HG02938 (cell line): Measurements from ENCODE around the gene UNC93B1.

ENCODE experiments used
- ATAC-seq: cut with Tn5 transposase; IDR thresholded peaks from one replicate; pipeline ENCODE4 v1.9.1; 2021; ENCODE audit warnings: mild to moderate bottlenecking, moderate library complexity; ENCODE audit not compliant: unreplicated experiment

Gene UNC93B1

DNA sequence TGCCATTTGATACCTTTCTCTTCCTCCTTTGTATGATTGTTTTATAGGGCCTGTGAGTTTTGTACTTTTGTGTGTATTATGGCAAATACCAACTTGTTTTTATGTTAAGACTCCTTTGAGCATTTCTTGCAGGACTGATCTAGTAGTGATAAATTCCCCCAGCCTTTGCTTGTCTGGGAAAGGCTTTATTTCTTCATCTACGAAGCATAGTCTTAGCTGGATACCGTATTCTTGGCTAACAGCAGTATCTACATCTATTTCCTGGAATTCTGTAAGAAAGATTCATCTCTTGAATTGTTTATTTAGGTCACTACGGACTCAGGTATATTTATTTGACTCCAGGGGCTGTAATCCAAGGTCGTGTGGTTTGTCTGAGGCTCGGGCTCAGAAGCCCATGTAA, 20.6 kb upstream of the UNC93B1 start:
- ATAC-seq = no peak

DNA sequence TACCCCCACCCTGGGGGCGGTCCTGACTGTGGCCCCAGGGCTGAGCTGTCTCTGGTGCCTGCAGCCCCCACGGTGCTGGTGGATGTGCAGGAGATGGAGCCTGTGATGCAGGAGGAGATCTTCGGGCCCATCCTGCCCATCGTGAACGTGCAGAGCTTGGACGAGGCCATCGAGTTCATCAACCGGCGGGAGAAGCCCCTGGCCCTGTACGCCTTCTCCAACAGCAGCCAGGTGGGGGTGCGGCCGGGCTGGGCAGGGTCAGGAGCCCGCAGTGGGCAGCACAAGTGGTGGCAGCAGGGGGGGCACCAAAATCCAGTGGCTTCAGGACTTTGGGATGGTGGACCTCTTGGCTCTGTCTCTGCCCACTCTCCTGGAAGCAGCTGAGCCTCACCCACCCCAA, 18.6 kb upstream of the UNC93B1 start:
- ATAC-seq = no peak

DNA sequence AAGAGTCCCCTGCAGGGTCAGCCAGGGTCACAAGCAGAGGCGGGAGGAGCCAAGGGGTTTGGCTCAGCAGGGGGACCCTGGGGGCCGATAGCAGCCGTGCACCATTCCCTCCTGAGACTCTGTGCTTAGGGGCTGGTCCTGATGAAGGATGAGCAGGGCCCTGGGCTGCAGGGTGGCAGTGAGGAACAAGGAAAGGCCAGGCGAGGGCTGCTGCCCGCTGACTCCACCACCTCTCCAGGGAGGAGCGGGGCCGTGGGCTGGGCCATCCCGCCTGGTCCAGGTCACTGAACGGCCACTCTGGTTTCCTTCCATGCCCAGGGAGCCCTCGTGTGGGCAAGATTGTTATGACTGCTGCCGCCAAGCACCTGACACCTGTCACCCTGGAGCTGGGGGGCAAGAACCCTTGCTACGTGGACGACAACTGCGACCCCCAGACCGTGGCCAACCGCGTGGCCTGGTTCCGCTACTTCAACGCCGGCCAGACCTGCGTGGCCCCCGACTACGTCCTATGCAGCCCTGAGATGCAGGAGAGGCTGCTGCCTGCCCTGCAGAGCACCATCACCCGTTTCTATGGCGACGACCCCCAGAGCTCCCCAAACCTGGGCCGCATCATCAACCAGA, 17.4 kb upstream of the UNC93B1 start:
- no peak for ATAC-seq

DNA sequence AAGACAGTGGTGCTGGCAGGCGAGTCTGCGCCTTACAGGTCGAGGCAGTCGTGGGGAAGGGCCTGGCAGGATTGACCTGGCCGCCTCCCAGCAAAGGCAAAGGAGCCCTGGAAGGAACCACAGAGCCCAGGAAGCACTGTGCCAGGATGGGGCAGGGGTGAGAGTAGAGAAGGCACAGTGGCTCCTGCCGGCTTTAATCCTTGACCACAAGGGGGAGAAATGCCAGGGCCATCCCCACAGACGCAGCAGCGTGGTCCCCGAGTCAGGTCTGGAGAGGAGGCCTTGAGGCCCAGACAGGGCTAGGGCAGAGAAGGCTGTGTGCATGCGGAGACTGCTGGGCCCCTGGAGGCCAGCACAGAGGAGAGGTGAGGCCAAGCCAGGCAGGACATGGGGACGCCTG, 16.7 kb upstream of the UNC93B1 start:
- ATAC-seq = no peak

DNA sequence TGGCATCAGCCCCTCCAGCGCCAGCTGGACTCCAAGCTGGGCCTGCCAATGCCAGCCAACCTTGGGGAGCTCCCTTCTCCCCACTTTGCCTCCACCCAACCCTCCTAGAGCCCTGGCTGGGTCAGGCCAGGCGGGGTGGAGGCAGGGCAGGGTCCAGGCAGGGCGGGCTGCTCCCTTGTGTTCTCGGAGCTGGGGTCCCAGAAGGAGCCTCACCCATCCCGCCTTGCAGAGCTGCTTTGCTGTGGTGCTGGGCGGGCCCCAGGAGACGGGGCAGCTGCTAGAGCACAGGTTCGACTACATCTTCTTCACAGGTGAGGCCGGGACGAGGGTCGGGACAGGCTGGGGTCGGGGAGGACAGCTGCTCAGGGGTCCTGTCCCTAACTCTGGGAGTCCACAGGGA, 15.6 kb upstream of the UNC93B1 start:
- no peak for ATAC-seq

DNA sequence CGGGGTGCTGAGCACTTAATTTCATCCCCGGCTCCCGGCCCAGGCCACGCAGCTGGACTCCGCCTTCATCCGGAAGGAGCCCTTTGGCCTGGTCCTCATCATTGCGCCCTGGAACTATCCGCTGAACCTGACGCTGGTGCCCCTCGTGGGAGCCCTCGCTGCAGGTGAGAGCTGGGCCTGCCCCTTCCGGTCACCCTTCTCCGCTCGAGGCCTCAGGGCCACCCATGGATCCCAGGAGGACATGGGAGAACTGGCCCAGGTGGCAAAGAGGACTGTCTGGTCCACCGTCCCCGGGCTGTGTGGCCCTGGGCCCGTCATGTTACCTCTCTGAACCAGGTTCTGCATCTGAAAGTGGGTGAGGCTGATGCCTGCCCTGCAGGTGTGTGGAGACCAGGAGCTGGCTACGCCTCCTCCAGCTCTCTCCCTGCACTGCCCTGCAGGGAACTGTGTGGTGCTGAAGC, 14.9 kb upstream of the UNC93B1 start:
- ATAC-seq = no peak

DNA sequence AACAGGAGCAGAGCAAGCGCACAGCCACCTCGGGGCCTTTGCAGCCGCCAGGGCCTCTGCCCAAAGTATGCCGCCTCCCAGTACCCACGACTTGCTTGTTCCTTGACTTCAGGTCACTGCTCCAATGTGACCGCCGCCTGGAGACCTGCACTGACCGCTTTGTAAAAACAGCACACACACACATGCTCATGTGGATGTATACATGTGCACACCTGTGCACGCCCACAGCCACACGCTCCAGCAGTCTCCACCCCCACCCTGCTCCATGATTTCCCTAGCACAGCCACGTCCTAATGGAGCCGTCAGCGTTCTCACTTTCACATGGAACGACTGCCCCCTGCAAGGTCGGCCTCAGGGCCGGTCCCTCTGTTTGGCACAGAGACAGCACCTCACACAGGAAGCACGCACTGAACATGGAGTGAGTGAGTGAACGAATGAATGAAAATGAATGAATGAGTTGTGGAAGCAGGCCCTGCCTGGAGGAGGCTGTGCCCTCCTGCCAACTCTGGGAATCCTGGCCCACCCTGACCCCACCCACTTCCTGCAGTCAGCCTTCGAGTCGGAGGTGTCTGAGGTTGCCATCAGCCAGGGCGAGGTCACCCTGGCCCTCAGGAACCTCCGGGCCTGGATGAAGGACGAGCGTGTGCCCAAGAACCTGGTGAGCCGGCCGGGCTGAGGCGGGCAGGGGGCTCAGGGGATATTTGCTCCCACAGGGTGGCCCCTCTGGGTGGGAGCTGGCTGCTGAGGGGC, 14.3 kb upstream of the UNC93B1 start:
- no peak for ATAC-seq

DNA sequence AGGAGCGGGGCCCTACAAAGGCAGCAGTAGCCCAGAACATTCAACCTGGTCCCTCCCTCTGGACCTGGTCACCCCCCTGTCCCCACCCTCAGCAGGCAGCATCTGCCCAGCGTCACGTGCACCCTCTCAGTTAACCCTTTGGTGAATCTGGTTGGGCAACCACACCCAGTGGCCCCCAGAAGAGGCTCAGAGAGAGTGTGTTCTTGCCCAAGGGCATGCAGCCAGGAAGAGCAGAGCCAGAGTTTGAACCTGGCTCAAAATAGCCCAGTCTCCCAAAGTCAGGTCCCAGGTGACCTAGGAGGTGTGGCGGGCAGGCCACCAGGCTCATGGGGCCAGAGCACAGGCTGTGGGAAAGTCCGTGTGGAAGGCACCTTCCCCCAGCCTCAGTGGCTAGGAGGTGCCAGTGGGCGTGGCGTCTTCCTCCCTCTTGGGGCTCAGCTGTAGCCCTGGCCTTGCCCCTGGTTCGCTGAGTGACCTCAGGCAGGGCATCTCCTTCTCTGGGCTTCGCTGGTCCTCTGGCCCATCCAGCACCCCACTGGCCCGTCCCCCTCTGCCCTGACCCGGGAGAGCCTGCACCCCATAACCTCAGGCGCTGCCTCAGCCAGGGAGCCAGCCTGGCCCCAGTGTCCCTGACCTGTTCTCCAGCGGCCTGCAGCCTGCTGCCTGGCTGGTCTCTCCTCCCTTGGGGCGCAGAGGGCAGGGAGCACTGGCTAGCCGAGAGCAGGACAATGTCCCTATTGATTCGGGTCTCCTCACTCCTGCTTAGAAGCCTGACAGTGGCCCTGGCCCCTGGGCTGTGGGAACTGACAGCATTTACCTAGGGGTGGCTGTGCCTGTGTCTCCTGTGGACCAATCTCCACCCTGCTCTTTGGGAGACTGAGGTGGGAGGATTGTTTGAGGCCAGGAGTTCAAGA, 13.3 kb upstream of the UNC93B1 start:
- ATAC-seq = no peak

DNA sequence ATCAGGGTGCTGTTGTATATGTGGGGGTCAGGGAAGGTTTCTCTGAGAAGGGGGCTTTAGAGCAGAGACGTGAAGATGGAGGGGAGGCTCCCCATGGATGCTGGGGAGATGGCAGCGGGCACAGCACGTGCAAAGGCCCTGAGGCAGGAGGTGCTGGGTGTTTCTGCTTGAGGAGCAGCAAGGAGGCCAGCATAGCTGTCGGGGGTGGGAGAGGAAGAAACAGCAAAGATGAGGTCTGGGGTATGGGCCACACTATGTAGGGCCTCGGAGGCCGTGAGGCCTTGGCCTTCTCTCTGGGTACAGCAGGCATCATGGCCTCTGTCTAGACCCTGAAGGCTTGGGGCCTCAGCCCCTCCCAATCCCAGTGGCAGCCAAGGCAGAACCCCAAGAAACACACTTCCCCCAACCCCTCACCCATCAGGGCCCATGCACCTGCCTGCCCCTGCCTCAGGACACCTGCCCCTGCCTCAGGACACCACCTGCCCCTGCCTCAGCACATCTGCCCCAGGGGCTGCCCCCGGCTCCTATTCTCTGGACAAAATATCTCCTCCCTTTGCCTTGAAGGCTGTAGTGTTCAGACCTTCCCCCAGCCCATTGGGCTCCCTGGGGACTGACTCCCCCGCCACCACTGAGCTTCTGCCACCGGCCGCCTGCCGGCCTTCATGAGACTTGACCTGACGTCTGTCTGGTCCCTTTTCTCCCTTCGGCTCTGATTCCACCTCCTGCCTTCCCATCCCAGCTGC, 12.4 kb upstream of the UNC93B1 start:
- ATAC-seq = no peak

DNA sequence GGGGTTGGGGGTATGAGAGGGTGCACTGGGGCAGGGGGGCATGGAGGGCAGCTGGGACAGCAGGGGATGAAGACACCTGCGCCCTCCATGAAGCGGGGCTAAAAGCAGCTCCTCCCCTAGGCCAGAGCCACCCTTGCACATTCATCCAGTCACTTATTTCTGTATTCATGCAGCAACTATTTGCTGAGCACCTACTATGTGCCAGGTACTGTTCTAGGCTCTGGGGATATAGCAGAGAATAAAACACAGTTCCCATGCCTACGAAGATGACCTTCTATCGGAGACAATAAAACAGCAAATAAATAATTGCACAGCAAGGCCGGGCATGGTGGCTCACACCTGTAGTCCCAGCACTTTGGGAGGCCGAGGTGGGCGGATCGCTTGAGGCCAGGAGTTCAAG, 11.6 kb upstream of the UNC93B1 start:
- no peak for ATAC-seq

DNA sequence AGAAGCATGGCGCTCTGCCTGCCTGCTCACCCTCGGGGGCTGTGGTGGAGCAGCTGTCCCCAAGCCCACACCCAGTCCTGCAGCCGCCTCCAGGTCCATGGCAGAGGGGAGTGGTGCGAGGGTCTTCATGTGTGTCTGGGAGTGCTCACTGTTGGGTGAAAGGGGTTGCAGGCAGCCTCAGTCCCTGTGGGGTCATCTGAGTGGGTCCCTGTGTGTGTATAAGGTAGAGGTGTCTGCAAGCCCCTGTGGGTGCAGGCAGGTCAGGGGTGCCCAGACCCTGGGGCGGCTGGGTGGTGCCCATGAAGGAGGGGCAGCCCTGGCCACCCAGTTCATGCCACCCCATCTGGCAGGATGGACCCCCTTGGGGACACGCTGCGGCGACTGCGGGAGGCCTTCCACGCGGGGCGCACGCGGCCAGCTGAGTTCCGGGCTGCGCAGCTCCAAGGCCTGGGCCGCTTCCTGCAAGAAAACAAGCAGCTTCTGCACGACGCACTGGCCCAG, 11.1 kb upstream of the UNC93B1 start:
- ATAC-seq = no peak

DNA sequence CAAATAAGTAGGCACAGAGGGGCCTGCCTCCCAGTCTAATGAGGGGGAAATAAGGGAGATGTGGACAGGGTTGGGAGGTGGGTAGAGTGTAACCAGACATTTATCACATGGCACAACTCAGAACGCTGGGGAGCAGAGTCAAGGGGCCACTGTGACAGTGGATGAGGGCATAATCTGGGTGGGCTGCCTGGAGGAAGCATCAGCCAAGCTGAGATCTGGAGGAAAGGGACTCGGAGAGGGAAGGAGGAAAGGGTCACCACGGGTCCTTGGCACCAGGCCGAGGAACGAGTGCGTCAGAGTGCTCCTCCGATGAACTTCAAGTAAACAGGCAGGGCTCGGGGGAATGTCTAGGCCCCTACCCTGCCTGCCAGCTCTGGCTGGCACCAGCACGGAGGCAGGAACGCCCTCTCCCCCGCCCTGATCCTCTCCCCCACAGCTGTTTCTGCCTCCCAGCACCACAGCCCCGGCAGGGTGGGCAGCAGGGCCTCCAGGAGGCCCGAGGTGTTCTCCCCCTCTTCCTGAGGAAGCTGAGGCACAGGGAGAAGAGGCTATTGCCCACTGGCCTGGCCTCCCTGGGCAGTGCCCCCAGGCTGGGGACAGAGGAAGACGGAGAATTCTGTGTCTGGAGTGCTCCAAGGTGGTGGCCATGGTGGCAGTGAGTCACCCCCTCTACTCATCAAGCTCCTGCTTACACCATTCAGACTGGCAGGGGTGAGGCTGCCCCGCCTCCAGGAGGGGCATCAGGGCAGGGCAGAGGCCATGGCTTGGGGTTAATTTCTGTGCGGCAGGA, 10.5 kb upstream of the UNC93B1 start:
- no peak for ATAC-seq

DNA sequence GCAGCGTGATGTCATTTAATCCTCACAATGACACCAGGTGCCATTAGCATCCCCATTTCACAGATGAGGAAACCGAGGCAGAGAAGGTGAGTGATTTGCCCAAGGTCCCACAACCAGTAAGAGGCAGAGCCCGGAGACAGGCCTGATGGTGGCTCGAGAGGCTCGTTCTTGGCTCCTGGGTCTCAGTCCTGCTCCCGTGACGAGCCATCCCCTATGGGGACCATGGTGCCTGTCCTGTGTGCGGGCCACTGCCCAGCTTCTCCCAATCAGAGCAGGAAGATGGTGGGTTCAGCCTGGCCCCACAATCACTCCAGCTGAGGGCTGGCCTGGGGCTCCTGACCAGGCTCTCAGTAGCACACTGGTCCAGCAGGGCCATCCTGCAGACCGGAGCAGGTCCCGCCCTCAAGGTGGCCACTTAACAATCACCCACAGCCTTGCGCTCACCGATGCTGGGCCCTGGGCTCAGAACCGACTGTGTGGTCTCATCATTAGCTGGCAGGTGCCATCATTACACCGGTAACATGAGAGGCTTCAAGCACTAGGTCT, 9.8 kb upstream of the UNC93B1 start:
- ATAC-seq = no peak

DNA sequence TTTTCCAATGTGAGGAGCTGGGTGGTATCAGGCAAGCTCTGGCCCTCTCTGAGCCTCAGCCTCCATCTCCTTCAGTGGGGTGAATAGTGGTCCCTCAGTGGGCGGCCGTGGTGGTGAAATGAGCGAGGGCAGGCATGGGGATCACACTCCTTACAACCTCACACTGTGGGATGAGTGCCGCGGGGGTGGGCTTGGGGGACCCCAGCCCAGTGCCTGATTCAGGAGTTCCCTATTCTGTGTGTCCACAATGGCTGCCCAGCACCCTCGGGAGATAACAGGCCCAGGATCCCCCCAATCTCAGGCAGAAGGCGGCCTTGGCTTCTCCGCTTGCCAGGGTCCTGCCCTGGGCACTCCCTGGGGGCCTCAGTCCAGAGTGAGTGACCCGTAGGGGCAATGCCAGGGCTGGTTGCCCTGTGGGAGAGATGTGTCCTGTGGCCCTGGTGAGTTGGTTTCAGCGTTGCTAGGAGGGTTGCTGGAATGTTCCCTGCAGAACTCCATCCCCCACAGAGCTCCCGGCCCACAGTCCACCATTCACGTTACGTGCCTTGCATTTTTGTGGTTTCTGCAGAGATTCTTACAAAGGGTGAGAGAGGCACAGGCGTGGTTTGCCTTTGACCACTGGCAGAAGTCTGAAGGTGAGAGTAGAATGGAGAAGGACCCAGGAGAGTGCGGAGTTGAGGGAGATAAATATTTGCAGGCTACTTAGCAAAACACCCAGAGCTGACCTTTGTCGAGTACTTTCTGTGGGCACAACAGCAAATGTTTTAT, 9.1 kb upstream of the UNC93B1 start:
- ATAC-seq = no peak

DNA sequence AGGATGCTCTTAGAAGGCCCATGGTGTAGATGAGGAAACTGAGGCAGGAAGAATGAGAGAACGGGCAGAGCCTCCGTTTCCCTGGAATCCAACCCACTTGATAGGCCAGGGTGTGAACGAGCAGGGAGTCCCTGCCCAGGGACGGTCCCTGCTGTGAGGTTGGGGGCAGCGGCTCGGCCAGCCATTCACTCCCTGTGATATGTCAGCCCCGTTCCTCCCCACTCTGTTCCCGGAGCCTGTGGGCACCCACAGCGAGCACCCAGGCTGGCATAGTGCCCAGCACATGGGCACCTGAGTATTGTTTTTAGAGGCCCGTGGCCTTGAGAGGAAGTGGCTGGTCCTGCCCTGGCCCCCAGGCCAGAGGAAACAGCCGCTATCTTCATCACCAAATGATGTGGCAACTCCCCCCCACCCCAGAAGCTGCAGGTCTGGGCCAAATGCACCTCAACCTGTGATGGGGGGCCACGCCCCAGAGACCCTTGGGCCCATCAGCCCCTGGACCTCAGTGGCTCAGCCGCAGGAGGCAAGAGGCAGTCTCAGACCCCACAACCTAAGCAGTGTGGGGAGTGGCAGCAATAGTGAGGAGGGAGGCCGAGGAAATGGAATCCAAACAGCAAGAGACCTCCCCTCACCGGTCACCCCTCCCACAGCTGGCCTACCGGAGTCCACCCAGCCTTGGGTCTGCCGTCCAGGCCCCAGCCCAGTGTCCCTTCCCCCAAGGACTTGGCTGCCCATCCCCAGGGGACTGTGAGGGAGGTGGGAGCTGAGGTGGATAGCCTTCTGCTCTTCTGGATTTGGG, 8.3 kb upstream of the UNC93B1 start:
- no peak for ATAC-seq

DNA sequence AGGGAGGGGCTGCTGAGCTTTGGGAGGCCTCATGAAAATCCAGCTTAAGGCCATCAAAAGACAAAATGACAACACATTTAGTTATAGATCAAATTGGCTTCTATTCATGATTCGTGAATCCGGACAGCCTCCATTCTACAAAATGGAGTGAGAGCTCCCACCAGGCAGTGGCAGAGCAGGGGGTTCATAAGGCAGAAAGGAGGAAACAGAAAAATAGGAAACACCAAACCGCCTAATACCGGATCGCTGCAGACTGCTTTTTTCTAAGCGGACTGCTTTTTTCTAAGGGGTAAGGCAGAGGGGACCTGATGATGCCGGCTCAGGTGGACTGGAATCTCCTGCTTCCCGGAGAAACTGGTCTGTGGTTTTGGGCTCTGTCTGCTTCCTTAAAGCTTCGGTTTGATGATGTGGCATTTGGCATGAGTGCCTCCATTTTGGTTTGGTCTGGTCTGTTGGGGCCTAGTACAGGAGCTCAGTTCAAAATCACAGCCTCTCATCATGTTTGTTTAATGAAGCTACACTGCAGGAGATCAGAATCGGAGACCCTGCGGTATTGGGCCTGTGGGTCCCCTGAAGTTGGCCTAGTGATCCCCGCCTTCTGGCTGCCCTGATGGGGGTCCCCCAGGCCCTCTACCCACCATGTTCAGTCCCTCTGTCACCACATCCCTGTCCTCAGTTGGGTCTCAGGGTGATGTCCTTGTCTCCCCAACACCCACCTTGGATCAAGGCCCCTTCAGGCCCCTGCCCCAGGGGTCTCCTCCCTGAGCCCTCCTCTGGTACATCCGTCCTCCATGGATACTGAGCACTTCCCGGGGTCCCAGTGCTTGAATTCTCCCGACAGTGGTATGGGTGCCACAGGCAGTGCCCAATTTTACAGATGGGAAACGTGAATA, 7.4 kb upstream of the UNC93B1 start:
- ATAC-seq = no peak
